GM23338 (cell line): ENCODE results near the gene OR13C4. TPM values are rescaled to one million over a fixed set of nuclear protein-coding genes. Genes with fewer than 3 reads are reported as not detected.

Experiments used
- ATAC-seq: fragments of 200-7000 bp; cut with Tn5 transposase; 3 replicates; pipeline ENCODE4 v1.9.1; 2020
- DNase-seq: peaks from one replicate; pipeline ENCODE4 v3.0.0-alpha.2; 2015; ENCODE audit warnings: low spot score
- H2AFZ ChIP-seq: fragments of 200-600 bp; sonication (generic); 2 replicates; pipeline ENCODE4 v1.8.0; 2016; ENCODE audit warnings: antibody characterized with exemption, mild to moderate bottlenecking, moderate library complexity
- H3F3A ChIP-seq: fragments of 200-600 bp; sonication (generic); replicated peaks from 2 replicates; pipeline ENCODE4 v1.8.0; 2017; ENCODE audit warnings: antibody characterized with exemption, mixed run types, low read depth
- H3K27ac ChIP-seq: fragments of 200-600 bp; sonication (generic); 2 replicates; pipeline ENCODE4 v1.6.1; 2016; ENCODE audit warnings: low read depth
- H3K27me3 ChIP-seq: fragments of 200-600 bp; sonication (generic); 2 replicates; pipeline ENCODE4 v1.8.0; 2016; ENCODE audit warnings: mild to moderate bottlenecking, mixed run types, moderate library complexity; ENCODE audit not compliant: insufficient read depth
- H3K36me3 ChIP-seq: fragments of 200-600 bp; sonication (generic); 2 replicates; pipeline ENCODE4 v1.8.0; 2016; ENCODE audit warnings: mild to moderate bottlenecking; ENCODE audit not compliant: insufficient read depth
- H3K4me1 ChIP-seq: fragments of 200-600 bp; sonication (generic); 2 replicates; pipeline ENCODE4 v1.8.0; 2016; ENCODE audit warnings: mild to moderate bottlenecking, moderate library complexity; ENCODE audit not compliant: insufficient read depth
- H3K4me2 ChIP-seq: fragments of 200-600 bp; sonication (generic); 2 replicates; pipeline ENCODE4 v1.7.1; 2017; ENCODE audit warnings: mixed run types
- H3K4me3 ChIP-seq: fragments of 200-600 bp; sonication (generic); 2 replicates; pipeline ENCODE4 v1.6.1; 2016; ENCODE audit warnings: mixed run types
- H3K79me2 ChIP-seq: fragments of 200-600 bp; sonication (generic); replicated peaks from 2 replicates; pipeline ENCODE4 v1.8.0; 2017; ENCODE audit warnings: mild to moderate bottlenecking; ENCODE audit not compliant: insufficient read depth
- H3K9me2 ChIP-seq: fragments of 200-600 bp; sonication (generic); 2 replicates; pipeline ENCODE4 v1.8.0; 2017; ENCODE audit not compliant: insufficient read depth
- H4K20me1 ChIP-seq: fragments of 200-600 bp; sonication (generic); replicated peaks from 2 replicates; pipeline ENCODE4 v1.8.0; 2017; ENCODE audit warnings: mild to moderate bottlenecking; ENCODE audit not compliant: insufficient read depth
- H3K27ac Mint-ChIP-seq: 2 replicates; pipeline ENCODE4 v1.8.0; 2020; ENCODE audit warnings: inconsistent platforms, mild to moderate bottlenecking, moderate library complexity, mixed read lengths
- H3K27me3 Mint-ChIP-seq: 3 replicates; pipeline ENCODE4 v1.8.0; 2022; ENCODE audit warnings: low read depth, mild to moderate bottlenecking, moderate library complexity, mixed read lengths, inconsistent platforms; ENCODE audit not compliant: insufficient read depth, poor library complexity
- H3K36me3 Mint-ChIP-seq: 3 replicates; pipeline ENCODE4 v1.8.0; 2021; ENCODE audit warnings: low read depth, mild to moderate bottlenecking, inconsistent platforms, moderate library complexity, mixed read lengths
- H3K4me1 Mint-ChIP-seq: 3 replicates; pipeline ENCODE4 v1.8.0; 2020; ENCODE audit warnings: mild to moderate bottlenecking, inconsistent platforms, mixed read lengths
- H3K4me3 Mint-ChIP-seq: 3 replicates; pipeline ENCODE4 v1.8.0; 2021; ENCODE audit warnings: moderate library complexity, mild to moderate bottlenecking, inconsistent platforms, mixed read lengths
- H3K9me3 Mint-ChIP-seq: 3 replicates; pipeline ENCODE4 v1.8.0; 2020; ENCODE audit warnings: moderate library complexity, mild to moderate bottlenecking, inconsistent platforms, mixed read lengths
- CREB1 ChIP-seq: fragments of 250-450 bp; sonication (Bioruptor Pico); IDR thresholded peaks from 2 replicates; pipeline ENCODE4 v1.5.0; 2020; ENCODE audit warnings: low read depth, mild to moderate bottlenecking, moderate library complexity
- EZH2phosphoT487 ChIP-seq: fragments of 200-600 bp; sonication (generic); IDR thresholded peaks from one replicate; pipeline ENCODE4 v1.8.1; 2018; ENCODE audit warnings: antibody characterized with exemption; ENCODE audit not compliant: unreplicated experiment
- NANOG ChIP-seq: IDR thresholded peaks from 2 replicates; pipeline ENCODE4 v1.6.1; 2016; ENCODE audit warnings: antibody characterized with exemption, borderline replicate concordance
- POLR2AphosphoS5 ChIP-seq: IDR thresholded peaks from 2 replicates; pipeline ENCODE4 v1.6.1; 2016; ENCODE audit warnings: antibody characterized with exemption, low read depth
- STAT1 ChIP-seq: IDR thresholded peaks from one replicate; pipeline ENCODE4 v1.6.1; 2016; ENCODE audit warnings: antibody characterized with exemption; ENCODE audit not compliant: unreplicated experiment
- ZNF331 ChIP-seq: fragments of 250-450 bp; sonication (Bioruptor Pico); IDR thresholded peaks from 2 replicates; pipeline ENCODE4 v1.5.0; 2020; ENCODE audit warnings: low read depth, mild to moderate bottlenecking, moderate library complexity
- polyA plus RNA-seq: library from polyadenylated mRNA; unstranded; fragments of >200 nt; fragmentation: Nextera tagmentation; extraction: Ambion mirVana; gene quantifications from 2 replicates; pipeline ENCODE4 v1.2.1, GENCODE V29; 2016
- total RNA-seq: library from RNA; depleted of rRNA; stranded (reverse); fragments of >200 nt; shearing (Covaris generic); gene quantifications from 2 replicates; pipeline ENCODE4 v1.2.3, GENCODE V29; 2014
- TF ChIP-seq, protein P1 (sequence below): IDR thresholded peaks from one replicate; pipeline ENCODE4 v1.6.1; 2018; ENCODE audit warnings: antibody characterized with exemption; ENCODE audit not compliant: unreplicated experiment
- TF ChIP-seq, protein P2 (sequence below), 2 experiments: fragments of 200-600 bp in 1 of 2; sonication (generic) in 1 of 2; conservative IDR thresholded peaks; 2 replicates each; pipeline versions ENCODE4 v1.5.1 to v1.6.1; 2016 to 2017; ENCODE audit warnings: antibody characterized with exemption in 2 of 2, low read depth in 2 of 2, mild to moderate bottlenecking in 2 of 2, moderate library complexity in 1 of 2

OR13C4 gene
- total and polyA plus RNA-seq, 2 experiments from 2014 or later: not detected

DNA sequence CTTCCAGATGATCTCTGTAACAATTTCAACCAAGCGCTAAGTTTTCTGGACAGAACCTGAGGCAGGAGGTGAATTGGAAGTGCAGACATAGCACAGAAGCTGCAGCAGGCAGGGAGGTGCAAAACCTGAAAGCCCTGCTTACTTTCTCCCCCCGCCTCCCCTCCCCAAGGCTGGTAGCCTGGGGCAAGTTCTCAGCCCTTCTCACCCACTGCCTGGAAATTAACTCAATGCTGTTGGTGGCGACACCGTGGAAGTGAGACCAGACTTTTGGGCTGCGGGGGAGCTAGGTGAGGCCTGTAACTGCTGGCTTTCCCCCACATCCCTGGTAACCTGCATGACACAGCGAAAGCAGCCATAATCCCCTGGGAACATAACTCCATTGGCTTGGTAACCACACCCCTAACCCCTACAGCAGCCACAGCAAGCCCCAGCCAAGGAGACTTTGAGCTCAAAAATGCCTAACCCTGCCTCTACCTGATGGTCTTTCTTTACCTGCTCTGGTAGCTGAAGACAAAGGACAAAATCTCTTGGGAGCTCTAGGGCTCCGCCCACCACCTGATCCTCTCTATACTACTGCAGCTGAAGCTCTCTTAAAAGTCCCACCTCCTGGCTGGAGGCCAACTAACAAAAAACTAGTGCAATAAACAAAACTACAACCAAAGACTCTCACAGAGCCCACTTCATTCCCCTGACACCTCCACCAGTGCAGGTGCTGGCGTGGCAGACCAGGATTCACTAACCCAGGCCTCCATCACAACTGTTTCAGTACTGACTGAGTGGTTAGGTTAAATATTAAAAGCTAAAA is 30.0 kb upstream of the OR13C4 start:
- H4K20me1 ChIP-seq: no peaks in the 10 kb centered on the region
- no peak for TF ChIP-seq POLR2AphosphoS5
- peak overlapping the region; percentile 88; the same call in 1 of the 2 replicates for H3K27ac Mint-ChIP-seq
- DNase-seq (peak; percentile 25), ATAC-seq (peak; percentile 35; the same call in 1 of the 3 replicates)
- H3K27me3 ChIP-seq: no peaks in the 10 kb centered on the region
- H3K27ac ChIP-seq: no peak overlapping the region
- H3K4me3 Mint-ChIP-seq: no peak overlapping the region
- no peaks in the 10 kb centered on the region for H3F3A ChIP-seq
- peak overlapping the region; percentile 70; the same call in 1 of the 2 replicates for H2AFZ ChIP-seq
- no peaks in the 10 kb centered on the region for H3K36me3 Mint-ChIP-seq
- no peak overlapping the region for H3K4me3 ChIP-seq
- H3K4me1 Mint-ChIP-seq: 0 out of 3 replicates have a peak, but pooled peaks cover 3% of the 10 kb centered on the region
- no peaks in the 10 kb centered on the region for H3K36me3 ChIP-seq
- H3K4me1 ChIP-seq: peaks cover 4% of the 10 kb centered on the region; the same call in 1 of the 2 replicates
- no peaks in the 10 kb centered on the region for H3K9me2 ChIP-seq
- H3K4me2 ChIP-seq: no peak overlapping the region
- H3K79me2 ChIP-seq: no peaks in the 10 kb centered on the region
- no peaks in the 10 kb centered on the region for H3K27me3 Mint-ChIP-seq
- peaks cover 16% of the 10 kb centered on the region; the same call in 1 of the 3 replicates for H3K9me3 Mint-ChIP-seq

DNA sequence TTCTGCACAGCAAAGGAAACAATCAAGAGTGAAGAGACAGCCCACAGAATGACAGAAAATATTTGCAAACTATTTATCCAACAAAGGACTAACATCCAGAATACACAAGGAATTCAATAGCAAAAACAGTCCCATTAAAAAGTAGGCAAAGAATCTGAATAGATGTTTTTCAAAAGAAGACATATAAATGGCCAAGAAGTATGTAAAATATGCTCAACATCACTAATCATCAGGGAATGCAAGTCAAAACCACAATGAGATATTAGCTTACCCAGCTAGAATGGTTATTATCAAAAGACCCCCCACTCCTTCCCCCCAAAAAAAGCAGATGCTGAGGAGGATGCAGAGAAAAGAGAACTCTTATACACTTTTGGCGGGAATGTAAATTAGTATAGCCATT is 28.5 kb upstream of the OR13C4 start:
- no peaks in the 10 kb centered on the region for H3K27me3 Mint-ChIP-seq
- DNase-seq (no peak), ATAC-seq (no peak)
- no peak overlapping the region for H3K27ac Mint-ChIP-seq
- Histone ChIP-seq H3K4me3 (no peak overlapping the region), H3K27ac (no peak overlapping the region), H4K20me1 (no peaks in the 10 kb centered on the region), H3K27me3 (no peaks in the 10 kb centered on the region), H2AFZ (no peak overlapping the region), H3K9me2 (no peaks in the 10 kb centered on the region; the same call in 1 of the 2 replicates), H3K4me2 (no peak overlapping the region), H3K36me3 (no peaks in the 10 kb centered on the region), H3F3A (no peaks in the 10 kb centered on the region), H3K4me1 (peaks cover 4% of the 10 kb centered on the region; the same call in 1 of the 2 replicates), H3K79me2 (no peaks in the 10 kb centered on the region)
- H3K36me3 Mint-ChIP-seq: no peaks in the 10 kb centered on the region
- peaks cover 16% of the 10 kb centered on the region; the same call in 1 of the 3 replicates for H3K9me3 Mint-ChIP-seq
- 0 out of 3 replicates have a peak, but pooled peaks cover 3% of the 10 kb centered on the region for H3K4me1 Mint-ChIP-seq
- no peak overlapping the region for H3K4me3 Mint-ChIP-seq
- TF ChIP-seq, protein P1, sequence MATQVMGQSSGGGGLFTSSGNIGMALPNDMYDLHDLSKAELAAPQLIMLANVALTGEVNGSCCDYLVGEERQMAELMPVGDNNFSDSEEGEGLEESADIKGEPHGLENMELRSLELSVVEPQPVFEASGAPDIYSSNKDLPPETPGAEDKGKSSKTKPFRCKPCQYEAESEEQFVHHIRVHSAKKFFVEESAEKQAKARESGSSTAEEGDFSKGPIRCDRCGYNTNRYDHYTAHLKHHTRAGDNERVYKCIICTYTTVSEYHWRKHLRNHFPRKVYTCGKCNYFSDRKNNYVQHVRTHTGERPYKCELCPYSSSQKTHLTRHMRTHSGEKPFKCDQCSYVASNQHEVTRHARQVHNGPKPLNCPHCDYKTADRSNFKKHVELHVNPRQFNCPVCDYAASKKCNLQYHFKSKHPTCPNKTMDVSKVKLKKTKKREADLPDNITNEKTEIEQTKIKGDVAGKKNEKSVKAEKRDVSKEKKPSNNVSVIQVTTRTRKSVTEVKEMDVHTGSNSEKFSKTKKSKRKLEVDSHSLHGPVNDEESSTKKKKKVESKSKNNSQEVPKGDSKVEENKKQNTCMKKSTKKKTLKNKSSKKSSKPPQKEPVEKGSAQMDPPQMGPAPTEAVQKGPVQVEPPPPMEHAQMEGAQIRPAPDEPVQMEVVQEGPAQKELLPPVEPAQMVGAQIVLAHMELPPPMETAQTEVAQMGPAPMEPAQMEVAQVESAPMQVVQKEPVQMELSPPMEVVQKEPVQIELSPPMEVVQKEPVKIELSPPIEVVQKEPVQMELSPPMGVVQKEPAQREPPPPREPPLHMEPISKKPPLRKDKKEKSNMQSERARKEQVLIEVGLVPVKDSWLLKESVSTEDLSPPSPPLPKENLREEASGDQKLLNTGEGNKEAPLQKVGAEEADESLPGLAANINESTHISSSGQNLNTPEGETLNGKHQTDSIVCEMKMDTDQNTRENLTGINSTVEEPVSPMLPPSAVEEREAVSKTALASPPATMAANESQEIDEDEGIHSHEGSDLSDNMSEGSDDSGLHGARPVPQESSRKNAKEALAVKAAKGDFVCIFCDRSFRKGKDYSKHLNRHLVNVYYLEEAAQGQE: no peak
- TF ChIP-seq, protein P2, sequence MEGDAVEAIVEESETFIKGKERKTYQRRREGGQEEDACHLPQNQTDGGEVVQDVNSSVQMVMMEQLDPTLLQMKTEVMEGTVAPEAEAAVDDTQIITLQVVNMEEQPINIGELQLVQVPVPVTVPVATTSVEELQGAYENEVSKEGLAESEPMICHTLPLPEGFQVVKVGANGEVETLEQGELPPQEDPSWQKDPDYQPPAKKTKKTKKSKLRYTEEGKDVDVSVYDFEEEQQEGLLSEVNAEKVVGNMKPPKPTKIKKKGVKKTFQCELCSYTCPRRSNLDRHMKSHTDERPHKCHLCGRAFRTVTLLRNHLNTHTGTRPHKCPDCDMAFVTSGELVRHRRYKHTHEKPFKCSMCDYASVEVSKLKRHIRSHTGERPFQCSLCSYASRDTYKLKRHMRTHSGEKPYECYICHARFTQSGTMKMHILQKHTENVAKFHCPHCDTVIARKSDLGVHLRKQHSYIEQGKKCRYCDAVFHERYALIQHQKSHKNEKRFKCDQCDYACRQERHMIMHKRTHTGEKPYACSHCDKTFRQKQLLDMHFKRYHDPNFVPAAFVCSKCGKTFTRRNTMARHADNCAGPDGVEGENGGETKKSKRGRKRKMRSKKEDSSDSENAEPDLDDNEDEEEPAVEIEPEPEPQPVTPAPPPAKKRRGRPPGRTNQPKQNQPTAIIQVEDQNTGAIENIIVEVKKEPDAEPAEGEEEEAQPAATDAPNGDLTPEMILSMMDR (conservative IDR thresholded peaks at IDR 0.05; ENCODE audit: low read depth in 2 of 2): no peak
- no peak for TF ChIP-seq EZH2phosphoT487
- TF ChIP-seq CREB1 (CRISPR knock-in tag): no peak
- TF ChIP-seq NANOG: no peak
- TF ChIP-seq ZNF331: no peak
- TF ChIP-seq STAT1: no peak
